Measurements from ENCODE around the gene MECP2. TPM values are rescaled to one million over a fixed set of nuclear protein-coding genes. Genes with fewer than 3 reads are reported as not detected.

Gene MECP2
- total and polyA plus RNA-seq, 2 donors (not counting 1 experiment from before 2014, with no cell fraction given): 20.0 to 122 TPM

DNA sequence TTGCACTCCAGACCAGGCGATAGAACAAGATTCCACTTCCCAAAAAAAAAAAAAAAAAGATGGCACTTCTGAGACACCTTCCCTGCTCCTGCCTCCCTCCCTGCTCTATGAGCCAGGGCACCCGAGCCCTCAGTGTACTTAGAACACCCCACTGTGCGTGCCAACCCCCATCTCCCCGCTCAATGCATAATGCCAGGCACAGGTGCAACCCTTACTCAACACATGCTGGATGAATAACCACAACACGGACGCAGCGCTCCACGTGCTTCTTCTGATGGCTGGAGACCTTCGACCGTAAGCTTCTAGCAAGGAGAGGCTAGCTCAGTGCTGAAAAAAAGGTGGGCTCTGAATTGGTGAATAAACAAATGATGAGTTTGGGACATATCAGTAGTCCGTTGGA, 57.9 kb downstream of the MECP2 start:
- Histone ChIP-seq H3K4me3 (ENCODE audit: control extremely low read depth in 1 of 5, extremely low read depth in 1 of 5, insufficient read depth in 1 of 5, low read depth in 2 of 5, low read length in 4 of 5) (no peak overlapping the region), H3K79me2 (ENCODE audit: control insufficient read depth, insufficient read depth, low read length) (peaks cover 69% of the 10 kb centered on the region), H3K4me1 (ENCODE audit: control insufficient read depth in 2 of 2, insufficient read depth in 2 of 2, low read length in 2 of 2) (peaks cover 4 to 5% of the 10 kb centered on the region in 2 donors), H3K9me3 (ENCODE audit: control extremely low read depth in 1 of 3, control insufficient read depth in 2 of 3, insufficient read depth in 1 of 3, low read length in 2 of 3) (no peaks in the 10 kb centered on the region), H3K4me2 (replicated peaks; ENCODE audit: low read depth, low read length, poor library complexity, severe bottlenecking) (no peak overlapping the region), H3K9ac (ENCODE audit: low read length) (no peak overlapping the region), H3K27ac (ENCODE audit: low read length in 2 of 2) (no peak overlapping the region), H4K20me1 (ENCODE audit: control insufficient read depth, insufficient read depth, low read length, poor library complexity, severe bottlenecking) (peaks cover 27% of the 10 kb centered on the region), H2AFZ (ENCODE audit: insufficient read depth, low read depth, low read length, poor library complexity, severe bottlenecking) (no peak overlapping the region), H3K36me3 (replicated peaks in 1 of 2; ENCODE audit: control extremely low read depth in 1 of 2, control insufficient read depth in 1 of 2, extremely low read depth in 1 of 2, insufficient read depth in 2 of 2, low read length in 1 of 2) (peaks cover 0 to 13% of the 10 kb centered on the region in 2 experiments), H3K27me3 (replicated peaks in 1 of 4; ENCODE audit: control extremely low read depth in 1 of 4, control insufficient read depth in 3 of 4, insufficient read depth in 4 of 4, low read length in 3 of 4) (no peaks in the 10 kb centered on the region)
- no peak overlapping the region for H3K27ac Mint-ChIP-seq
- H3K4me1 Mint-ChIP-seq: peaks cover 34% of the 10 kb centered on the region
- ChIA-PET POLR2A (no interaction called here), CTCF (interaction anchor here (0.7 kb wide), 1 partner anchor 18 kb away, joined by 4 read pairs; no protein-coding TSS in a partner anchor)
- H3K27me3 Mint-ChIP-seq: no peaks in the 10 kb centered on the region
- H3K4me3 Mint-ChIP-seq: no peak overlapping the region
- DNase-seq: no peak
- no peak for ATAC-seq (ENCODE audit: low read depth)
- TF ChIP-seq EZH2 (IDR thresholded peaks at IDR 0.05; ENCODE audit: borderline replicate concordance, insufficient read depth, low read depth, low read length, poor library complexity, severe bottlenecking): no peak
- TF ChIP-seq, protein P1, sequence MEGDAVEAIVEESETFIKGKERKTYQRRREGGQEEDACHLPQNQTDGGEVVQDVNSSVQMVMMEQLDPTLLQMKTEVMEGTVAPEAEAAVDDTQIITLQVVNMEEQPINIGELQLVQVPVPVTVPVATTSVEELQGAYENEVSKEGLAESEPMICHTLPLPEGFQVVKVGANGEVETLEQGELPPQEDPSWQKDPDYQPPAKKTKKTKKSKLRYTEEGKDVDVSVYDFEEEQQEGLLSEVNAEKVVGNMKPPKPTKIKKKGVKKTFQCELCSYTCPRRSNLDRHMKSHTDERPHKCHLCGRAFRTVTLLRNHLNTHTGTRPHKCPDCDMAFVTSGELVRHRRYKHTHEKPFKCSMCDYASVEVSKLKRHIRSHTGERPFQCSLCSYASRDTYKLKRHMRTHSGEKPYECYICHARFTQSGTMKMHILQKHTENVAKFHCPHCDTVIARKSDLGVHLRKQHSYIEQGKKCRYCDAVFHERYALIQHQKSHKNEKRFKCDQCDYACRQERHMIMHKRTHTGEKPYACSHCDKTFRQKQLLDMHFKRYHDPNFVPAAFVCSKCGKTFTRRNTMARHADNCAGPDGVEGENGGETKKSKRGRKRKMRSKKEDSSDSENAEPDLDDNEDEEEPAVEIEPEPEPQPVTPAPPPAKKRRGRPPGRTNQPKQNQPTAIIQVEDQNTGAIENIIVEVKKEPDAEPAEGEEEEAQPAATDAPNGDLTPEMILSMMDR (IDR thresholded peaks at IDR 0.05): no peak
- intact Hi-C loops (cut with micrococcal nuclease): no loop called here
- H3K9me3 Mint-ChIP-seq (ENCODE audit: insufficient read depth): no peaks in the 10 kb centered on the region
- WGBS (ENCODE audit: insufficient coverage): 94% methylated on average over 5 of the region's 11 CpGs

GRCh38 chrX:154038656-154039055, 58.9 kb downstream of the MECP2 start:
- H3K4me1 Mint-ChIP-seq: peaks cover 34% of the 10 kb centered on the region
- no peaks in the 10 kb centered on the region for H3K9me3 Mint-ChIP-seq (ENCODE audit: insufficient read depth)
- H2AFZ ChIP-seq (ENCODE audit: insufficient read depth, low read depth, low read length, poor library complexity, severe bottlenecking): no peak overlapping the region
- ChIA-PET CTCF (interaction anchor here (0.6 kb wide), 1 partner anchor 29 kb away, joined by 3 read pairs; no protein-coding TSS in a partner anchor), POLR2A (no interaction called here)
- intact Hi-C loops (cut with micrococcal nuclease): no loop called here
- H3K9ac ChIP-seq (ENCODE audit: low read length): no peak overlapping the region
- ATAC-seq (ENCODE audit: low read depth) (no peak), DNase-seq (no peak)
- peaks cover 69% of the 10 kb centered on the region for H3K79me2 ChIP-seq (ENCODE audit: control insufficient read depth, insufficient read depth, low read length)
- peaks cover 27% of the 10 kb centered on the region for H4K20me1 ChIP-seq (ENCODE audit: control insufficient read depth, insufficient read depth, low read length, poor library complexity, severe bottlenecking)
- WGBS (ENCODE audit: insufficient coverage): no CpG with 5 or more reads among the region's 5 CpGs
- H3K27ac ChIP-seq (ENCODE audit: low read length in 2 of 2): no peak overlapping the region
- no peaks in the 10 kb centered on the region for H3K27me3 Mint-ChIP-seq
- no peak overlapping the region for H3K4me3 Mint-ChIP-seq
- no peaks in the 10 kb centered on the region for H3K27me3 ChIP-seq (replicated peaks in 1 of 4; ENCODE audit: control extremely low read depth in 1 of 4, control insufficient read depth in 3 of 4, insufficient read depth in 4 of 4, low read length in 3 of 4)
- no peak overlapping the region for H3K4me2 ChIP-seq (replicated peaks; ENCODE audit: low read depth, low read length, poor library complexity, severe bottlenecking)
- H3K27ac Mint-ChIP-seq: no peak overlapping the region
- peaks cover 0 to 11% of the 10 kb centered on the region in 2 experiments for H3K36me3 ChIP-seq (replicated peaks in 1 of 2; ENCODE audit: control extremely low read depth in 1 of 2, control insufficient read depth in 1 of 2, extremely low read depth in 1 of 2, insufficient read depth in 2 of 2, low read length in 1 of 2)
- no peaks in the 10 kb centered on the region for H3K9me3 ChIP-seq (ENCODE audit: control extremely low read depth in 1 of 3, control insufficient read depth in 2 of 3, insufficient read depth in 1 of 3, low read length in 2 of 3)
- H3K4me1 ChIP-seq (ENCODE audit: control insufficient read depth in 2 of 2, insufficient read depth in 2 of 2, low read length in 2 of 2): peaks cover 4 to 5% of the 10 kb centered on the region in 2 donors
- no peak for TF ChIP-seq EZH2 (IDR thresholded peaks at IDR 0.05; ENCODE audit: borderline replicate concordance, insufficient read depth, low read depth, low read length, poor library complexity, severe bottlenecking)
- TF ChIP-seq, protein P1 (IDR thresholded peaks at IDR 0.05): no peak
- H3K4me3 ChIP-seq (ENCODE audit: control extremely low read depth in 1 of 5, extremely low read depth in 1 of 5, insufficient read depth in 1 of 5, low read depth in 2 of 5, low read length in 4 of 5): no peak overlapping the region

Measured in B cell (primary cell).